ENCODE results near the gene CAPNS2.

The CAPNS2 gene

DNA sequence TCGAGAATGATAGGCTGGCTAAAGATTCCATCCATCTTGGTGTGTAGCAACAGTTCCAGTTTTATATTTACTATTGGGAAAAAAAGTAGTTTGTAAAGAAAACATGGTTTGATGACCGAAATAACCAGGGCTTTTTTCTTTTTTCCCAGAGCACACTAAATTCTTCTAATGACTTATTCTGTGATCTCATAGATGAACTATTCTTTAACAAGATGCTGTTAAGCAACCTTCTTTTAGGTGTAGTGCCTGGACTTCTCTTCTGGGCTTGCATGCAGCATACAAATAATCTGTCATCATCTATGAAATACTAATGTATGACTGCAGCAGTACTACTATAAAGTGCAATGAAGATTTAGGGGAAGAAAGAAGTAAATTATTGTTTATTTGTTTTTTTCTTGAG is 11.0 kb upstream of the CAPNS2 start:
- H3K4me3 ChIP-seq (ENCODE audit: low read depth, low read length), result no peak overlapping the region
- TF ChIP-seq CTCF (conservative IDR thresholded peaks at IDR 0.05; ENCODE audit: low read depth, low read length), result no peak
- DNase-seq (ENCODE audit: low read depth), result peak; percentile 39

DNA sequence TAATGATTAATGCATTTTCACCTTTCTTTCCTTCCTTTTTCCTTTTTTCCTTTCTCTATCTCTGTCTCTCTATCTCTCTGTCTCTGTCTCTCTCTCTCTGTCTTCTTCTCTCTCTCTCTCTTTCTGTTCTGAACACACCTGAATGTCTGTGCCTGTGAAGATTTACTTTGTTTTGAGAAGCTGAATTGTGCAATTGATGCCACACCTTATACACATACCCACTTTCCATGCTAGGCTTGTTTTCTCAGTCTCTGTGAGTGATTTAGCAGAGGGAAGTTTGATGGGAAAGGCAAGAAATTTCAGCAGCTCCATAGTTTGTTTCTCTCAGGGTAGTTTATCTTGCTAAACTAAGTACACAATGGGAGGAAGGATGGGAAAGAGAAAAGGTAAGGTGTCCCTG is 9.3 kb upstream of the CAPNS2 start:
- TF ChIP-seq CTCF (conservative IDR thresholded peaks at IDR 0.05; ENCODE audit: low read depth, low read length), result no peak
- no peak overlapping the region for H3K4me3 ChIP-seq (ENCODE audit: low read depth, low read length)
- no peak for DNase-seq (ENCODE audit: low read depth)

- DNase-seq (ENCODE audit: low read depth), result peak; percentile 47
- no peak for TF ChIP-seq CTCF (conservative IDR thresholded peaks at IDR 0.05; ENCODE audit: low read depth, low read length)
- H3K4me3 ChIP-seq (ENCODE audit: low read depth, low read length), result no peak overlapping the region
Observed at GRCh38 chr16:55559233-55559632, 7.3 kb upstream of the CAPNS2 start.

DNA sequence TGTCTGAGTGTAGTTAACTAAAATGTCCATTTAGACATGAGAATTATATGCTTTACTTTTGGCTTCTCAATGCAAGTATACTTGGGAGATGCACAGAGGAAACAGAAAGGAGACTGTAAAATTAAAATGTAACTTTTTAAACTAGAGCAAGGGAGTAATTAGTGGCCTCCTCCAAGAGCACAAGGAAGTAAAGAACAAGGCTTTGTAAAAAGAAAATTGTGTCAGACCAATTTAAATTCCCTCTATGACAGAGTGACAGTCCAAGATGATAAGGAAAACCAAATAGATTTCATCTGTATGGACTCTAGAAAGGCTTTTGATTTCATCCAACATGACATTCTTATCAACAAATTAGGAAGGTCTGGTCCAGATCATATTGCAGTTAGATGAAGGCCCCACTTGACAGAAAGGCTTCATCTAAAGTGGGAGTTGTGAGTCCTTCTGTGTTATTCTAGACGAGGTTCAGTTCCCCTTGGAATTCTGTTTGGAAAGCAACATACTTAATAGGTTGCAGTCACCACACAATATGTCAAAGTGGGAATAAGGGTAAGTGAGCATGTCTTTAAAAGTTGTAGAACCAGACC is 6.5 kb upstream of the CAPNS2 start:
- no peak overlapping the region for H3K4me3 ChIP-seq (ENCODE audit: low read depth, low read length)
- no peak for TF ChIP-seq CTCF (conservative IDR thresholded peaks at IDR 0.05; ENCODE audit: low read depth, low read length)
- no peak for DNase-seq (ENCODE audit: low read depth)

- DNase-seq (ENCODE audit: low read depth), result no peak
- TF ChIP-seq CTCF (conservative IDR thresholded peaks at IDR 0.05; ENCODE audit: low read depth, low read length), result no peak
- no peak overlapping the region for H3K4me3 ChIP-seq (ENCODE audit: low read depth, low read length)
Observed at GRCh38 chr16:55561319-55561848, 5.1 kb upstream of the CAPNS2 start.

DNA sequence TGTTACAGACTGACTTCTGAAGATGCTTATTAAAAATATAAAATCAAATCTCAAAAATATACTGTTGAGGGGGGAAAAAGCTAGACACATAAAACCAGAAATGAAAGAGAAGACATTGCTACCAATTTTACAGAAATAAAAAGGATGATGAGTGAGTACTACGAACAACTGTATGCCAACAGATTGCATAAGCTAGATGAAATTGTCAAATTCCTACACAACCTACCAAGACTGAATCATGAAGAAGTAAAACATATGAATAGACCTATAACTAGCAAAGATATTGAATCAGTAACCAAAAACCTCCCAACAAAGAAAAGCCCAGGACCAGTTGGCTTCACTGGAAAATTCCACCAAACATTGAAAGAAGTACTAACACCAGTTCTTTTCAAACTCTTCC is 3.5 kb upstream of the CAPNS2 start:
- H3K4me3 ChIP-seq (ENCODE audit: low read depth, low read length), result no peak overlapping the region
- no peak for DNase-seq (ENCODE audit: low read depth)
- TF ChIP-seq CTCF (conservative IDR thresholded peaks at IDR 0.05; ENCODE audit: low read depth, low read length), result no peak

DNA sequence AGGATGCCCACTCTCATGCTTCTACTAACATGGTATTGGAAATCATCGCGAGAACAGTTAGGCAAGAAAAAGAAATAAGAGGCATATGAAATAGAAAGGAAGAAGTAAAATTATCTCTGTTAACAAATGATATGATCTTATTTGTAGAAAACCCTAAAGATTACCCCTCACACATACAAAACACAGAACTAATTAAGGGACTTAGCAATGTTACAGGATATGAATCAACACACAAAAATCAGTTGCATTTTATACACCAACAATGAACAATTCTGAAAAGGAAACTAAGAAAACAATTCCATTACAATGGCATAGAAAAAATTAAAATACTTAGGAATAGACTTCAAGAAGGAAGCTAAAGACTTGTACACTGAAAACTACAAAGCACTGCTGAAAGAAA is 2.7 kb upstream of the CAPNS2 start:
- no peak for TF ChIP-seq CTCF (conservative IDR thresholded peaks at IDR 0.05; ENCODE audit: low read depth, low read length)
- DNase-seq (ENCODE audit: low read depth), result no peak
- no peak overlapping the region for H3K4me3 ChIP-seq (ENCODE audit: low read depth, low read length)
